A549 treated with dexamethasone at 1 μM for 4 hours (cell line): ENCODE data around the gene LHPP. TPM values are rescaled to one million over a fixed set of nuclear protein-coding genes. Genes with fewer than 3 reads are reported as not detected.

ENCODE experiments used
- total RNA-seq: library from RNA; stranded (reverse); fragments of 200-300 nt; extraction: Qiagen RNA extraction; gene quantifications from 5 replicates; pipeline ENCODE4 v1.2.3, GENCODE V29; 2022

Gene LHPP
- 9.9 to 13.6 TPM (median 12.1 TPM) in 5 replicates for total RNA-seq

GRCh38 chr10:124461642-124462347 lies at the start of gene LHPP:
TSS of gene LHPP (plus strand) at chr10:124461823. CDS start at chr10:124461863, 40 bp downstream.

GRCh38 chr10:124418726-124419501 lies 42.7 kb upstream of the LHPP start, which contains the start of gene OAT:
TSS of gene OAT (minus strand) at chr10:124418923. CDS start at chr10:124412171, 6,752 bp downstream.

GRCh38 chr10:124450012-124450782 lies 11.4 kb upstream of the LHPP start, which contains the start of gene NKX1-2:
TSS of gene NKX1-2 (minus strand) at chr10:124450035. CDS start at chr10:124449943, 92 bp downstream.

Other genes starting within 250 kb of the LHPP start
- 74.3 to 95.2 TPM (median 75.5 TPM) in 5 replicates for gene OAT, start 42.9 kb upstream of the LHPP start, total RNA-seq
- 0.02 to 0.08 TPM (median 0.05 TPM) in 4 of 5 replicates, not detected in the other for gene NKX1-2, start 11.8 kb upstream of the LHPP start, total RNA-seq